Retinal pigment epithelial cell (primary cell): ENCODE results near the gene NDUFA3.

Experiments used
- DNase-seq: peaks from one replicate; pipeline ENCODE4 v3.0.0-alpha.2; 2010; ENCODE audit warnings: low read depth
- H3K4me3 ChIP-seq: 2 replicates; pipeline ENCODE4 v1.5.1; 2011; ENCODE audit warnings: mild to moderate bottlenecking, low read length, control low read depth, moderate library complexity
- TF ChIP-seq, protein P1 (sequence below): conservative IDR thresholded peaks from 2 replicates; pipeline ENCODE4 v1.5.1; 2011; ENCODE audit warnings: low read depth, low read length, control low read depth, inconsistent platforms

Gene NDUFA3

DNA sequence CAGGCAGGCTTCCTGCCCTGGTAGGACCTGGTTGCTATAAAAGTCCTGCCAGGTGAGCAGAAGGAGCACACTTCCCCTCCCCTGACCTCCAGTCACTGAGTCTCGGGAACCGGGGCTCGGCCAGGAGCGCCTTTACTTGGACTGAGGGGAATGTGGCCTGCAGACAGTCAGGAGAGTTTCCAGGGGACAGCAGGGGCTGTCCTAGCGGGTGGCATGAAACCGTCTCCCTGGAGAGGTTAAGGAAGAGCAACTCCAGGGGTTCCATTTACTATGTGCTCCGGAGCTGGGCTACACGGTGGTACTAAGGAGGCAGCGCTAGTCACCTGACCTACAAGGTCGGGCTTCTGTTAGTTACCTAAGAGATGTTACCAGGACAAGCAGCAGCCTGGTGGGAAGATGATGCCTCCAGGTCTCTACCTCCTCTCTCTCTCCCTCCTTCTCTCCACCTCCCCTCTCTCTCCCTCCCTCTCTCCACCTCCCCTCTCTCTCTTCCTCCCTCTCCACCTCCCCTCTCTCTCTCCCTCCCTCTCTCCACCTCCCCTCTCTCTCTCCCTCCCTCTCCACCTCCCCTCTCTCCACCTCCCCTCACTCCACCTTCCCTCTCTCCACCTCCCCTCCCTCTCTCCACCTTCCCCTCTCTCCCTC, 30.8 kb downstream of the NDUFA3 start:
- no peak for DNase-seq
- TF ChIP-seq, protein P1, sequence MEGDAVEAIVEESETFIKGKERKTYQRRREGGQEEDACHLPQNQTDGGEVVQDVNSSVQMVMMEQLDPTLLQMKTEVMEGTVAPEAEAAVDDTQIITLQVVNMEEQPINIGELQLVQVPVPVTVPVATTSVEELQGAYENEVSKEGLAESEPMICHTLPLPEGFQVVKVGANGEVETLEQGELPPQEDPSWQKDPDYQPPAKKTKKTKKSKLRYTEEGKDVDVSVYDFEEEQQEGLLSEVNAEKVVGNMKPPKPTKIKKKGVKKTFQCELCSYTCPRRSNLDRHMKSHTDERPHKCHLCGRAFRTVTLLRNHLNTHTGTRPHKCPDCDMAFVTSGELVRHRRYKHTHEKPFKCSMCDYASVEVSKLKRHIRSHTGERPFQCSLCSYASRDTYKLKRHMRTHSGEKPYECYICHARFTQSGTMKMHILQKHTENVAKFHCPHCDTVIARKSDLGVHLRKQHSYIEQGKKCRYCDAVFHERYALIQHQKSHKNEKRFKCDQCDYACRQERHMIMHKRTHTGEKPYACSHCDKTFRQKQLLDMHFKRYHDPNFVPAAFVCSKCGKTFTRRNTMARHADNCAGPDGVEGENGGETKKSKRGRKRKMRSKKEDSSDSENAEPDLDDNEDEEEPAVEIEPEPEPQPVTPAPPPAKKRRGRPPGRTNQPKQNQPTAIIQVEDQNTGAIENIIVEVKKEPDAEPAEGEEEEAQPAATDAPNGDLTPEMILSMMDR: no peak

DNA sequence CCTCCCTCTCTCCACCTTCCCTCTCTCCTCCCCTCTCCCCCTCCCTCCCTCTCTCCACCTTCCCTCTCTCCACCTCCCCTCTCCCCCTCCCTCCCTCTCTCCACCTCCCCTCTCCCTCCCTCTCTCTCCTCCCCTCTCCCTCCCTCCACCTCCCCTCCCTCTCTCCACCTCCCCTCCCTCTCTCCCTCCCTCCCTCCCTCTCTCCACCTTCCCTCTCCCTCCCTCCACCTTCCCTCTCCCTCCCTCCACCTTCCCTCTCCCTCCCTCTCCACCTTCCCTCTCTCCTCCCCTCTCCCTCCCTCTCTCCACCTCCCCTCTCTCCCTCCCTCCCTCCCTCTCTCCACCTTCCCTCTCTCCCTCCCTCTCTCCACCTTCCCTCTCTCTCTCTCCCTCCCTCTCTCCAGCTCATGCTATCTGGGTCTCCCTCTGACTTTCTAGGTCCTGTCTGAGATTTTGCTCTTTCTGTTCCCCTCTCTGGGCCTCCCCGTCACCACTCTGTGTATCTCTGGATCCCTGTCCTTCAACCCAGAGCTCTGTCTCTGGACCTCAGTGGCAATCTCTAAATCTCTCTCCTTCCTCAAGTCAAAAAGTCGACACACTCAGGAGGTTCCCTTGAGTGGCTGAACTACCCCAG, 31.4 kb downstream of the NDUFA3 start:
- no peak overlapping the region for H3K4me3 ChIP-seq
- TF ChIP-seq, protein P1: no peak
- DNase-seq: no peak

More for the DNA sequence above, 30.8 kb downstream of the NDUFA3 start:
- no peak overlapping the region for H3K4me3 ChIP-seq

DNA sequence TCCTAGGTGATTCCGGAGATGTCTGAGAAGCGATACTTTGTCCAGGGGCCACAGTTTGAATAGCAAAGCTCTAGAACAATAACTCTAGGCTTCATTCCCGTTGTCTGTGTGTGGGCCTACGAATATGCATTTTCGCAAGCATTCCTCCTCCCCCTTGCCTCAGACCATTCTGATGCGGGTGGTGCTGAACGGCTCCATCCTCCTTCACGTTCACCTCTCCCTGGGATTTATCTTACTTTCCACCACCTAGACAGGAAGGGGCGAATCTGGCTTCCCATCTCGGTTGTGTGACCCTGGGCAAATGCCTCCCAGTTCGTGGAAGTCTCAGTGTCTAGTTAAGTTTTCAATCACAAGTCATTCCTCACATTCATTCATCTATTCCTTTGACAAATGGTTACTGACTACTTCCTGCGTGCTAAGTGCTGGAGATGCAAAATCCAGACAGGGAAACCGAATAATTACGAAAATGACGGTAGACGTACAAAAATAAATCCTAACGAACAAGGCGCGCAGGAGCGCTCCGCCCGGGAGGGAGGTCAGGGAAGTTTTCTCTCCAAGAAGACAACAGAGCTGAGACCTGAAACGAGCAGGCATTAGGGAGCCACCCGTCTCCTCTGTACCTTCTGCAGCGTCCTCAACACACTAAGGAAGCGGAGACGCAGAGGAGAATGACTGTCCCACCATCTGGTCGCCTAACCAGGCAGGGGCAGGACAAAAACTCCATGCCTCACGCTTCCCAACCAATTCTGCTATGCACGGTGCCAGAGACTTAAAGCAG, 33.6 kb downstream of the NDUFA3 start:
- DNase-seq: no peak
- H3K4me3 ChIP-seq: peak overlapping the region; percentile 73

DNA sequence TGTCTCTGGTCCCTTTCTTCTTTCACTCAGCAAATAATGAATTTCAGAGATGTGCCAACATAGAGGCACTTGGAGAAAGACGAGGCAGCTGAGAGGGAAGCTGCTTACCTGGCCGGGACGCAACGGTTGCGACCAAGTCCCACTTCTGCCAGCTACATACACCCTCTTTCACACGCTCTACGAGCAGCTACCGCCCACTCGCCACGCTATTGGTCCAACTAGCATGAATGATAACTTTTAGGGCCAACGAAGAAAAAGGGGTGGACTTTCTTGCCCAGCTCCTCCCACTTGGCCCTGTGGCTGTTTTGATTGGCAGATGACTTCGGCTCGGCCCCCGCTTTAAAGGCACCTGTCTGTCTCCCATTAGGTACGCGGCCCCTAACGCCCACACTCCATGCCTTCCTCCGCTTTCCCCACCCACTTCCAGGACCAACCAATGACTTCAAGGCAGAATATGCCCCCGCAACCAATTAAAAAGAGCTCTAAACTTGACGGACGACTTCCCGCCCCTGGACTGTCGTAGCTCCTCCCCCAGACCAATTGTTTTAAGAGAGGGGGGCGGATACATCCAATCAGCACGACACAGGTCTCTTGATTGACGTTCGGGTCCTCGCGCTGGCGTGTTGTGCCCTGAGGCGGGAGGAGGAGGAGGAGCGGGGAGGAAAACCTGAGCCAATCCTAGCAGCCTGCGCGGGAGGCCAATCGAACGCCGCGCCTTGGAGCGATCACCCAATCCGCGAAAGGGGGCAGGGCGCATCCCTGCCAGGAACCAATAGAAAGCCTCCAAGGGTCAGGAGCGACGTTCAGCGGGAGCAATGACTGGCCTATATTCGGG, 34.4 kb downstream of the NDUFA3 start:
- peak overlapping the region; percentile 73 for H3K4me3 ChIP-seq
- TF ChIP-seq, protein P1: no peak
- peak; percentile 100 for DNase-seq

More for the DNA sequence above, 33.6 kb downstream of the NDUFA3 start:
- TF ChIP-seq, protein P1: no peak

DNA sequence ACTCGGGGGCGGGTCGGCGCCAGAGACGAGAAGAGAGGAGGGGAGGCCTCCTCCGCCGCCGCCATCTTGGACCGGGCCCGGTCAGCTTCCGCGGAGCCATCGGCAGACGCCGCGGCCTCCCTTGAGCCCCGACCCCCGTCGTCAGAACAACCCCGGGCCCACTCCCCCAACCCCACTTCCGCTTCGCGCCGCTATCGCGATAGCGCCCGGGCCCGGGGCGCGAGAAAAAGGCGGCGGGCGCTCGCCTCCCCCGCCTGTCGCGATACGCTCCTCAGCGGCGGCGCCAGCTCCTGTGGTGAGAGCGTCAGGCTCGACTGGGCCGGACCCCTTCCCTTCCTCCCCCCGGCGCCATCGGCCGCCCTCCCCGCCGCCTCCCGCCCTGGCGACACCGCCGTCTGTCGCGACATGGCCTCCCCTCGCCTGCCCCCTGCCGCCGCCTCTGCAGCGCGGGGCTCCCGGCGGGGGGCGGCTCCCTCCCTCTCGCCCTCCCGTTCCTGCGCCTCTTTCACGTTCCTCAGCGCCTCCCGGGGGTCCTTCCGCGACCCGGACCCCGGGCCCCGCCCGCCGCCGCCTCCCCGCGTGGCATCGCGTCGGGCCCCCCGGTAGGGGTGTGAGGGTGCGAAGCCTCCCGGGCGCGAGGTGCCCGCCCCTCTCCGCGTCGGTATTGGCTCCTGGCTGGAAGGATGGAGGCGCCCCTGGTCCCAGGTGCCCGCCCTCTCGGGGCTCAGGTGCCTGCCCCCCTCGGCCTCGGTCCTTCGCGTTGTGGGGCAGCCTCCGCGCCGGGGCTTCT, 35.2 kb downstream of the NDUFA3 start, which contains the start of gene CNOT3:
Gene CNOT3 (plus strand): TSS at position 64 of the 790 bp plus-strand sequence. CDS start 5,217 bp downstream, outside the sequence.
- peak within 1 kb of the TSS; percentile 73 for H3K4me3 ChIP-seq
- DNase-seq: no peak
- TF ChIP-seq, protein P1: peak; percentile 12
